ENCODE results near the gene C22orf39. TPM values are rescaled to one million over a fixed set of nuclear protein-coding genes. Genes with fewer than 3 reads are reported as not detected.

Gene C22orf39
- total RNA-seq, 1 experiment from 2014 or later: 26.5 TPM

GRCh38 chr22:19466848-19467752 lies 19.6 kb upstream of the C22orf39 start:
- POLR2A ChIA-PET: no interaction called here
- Mint-ChIP-seq H3K4me1 (no peaks in the 10 kb centered on the region), H3K27me3 (ENCODE audit: low read depth) (no peaks in the 10 kb centered on the region), H3K36me3 (peaks cover 63% of the 10 kb centered on the region), H3K4me3 (no peak overlapping the region), H3K9me3 (no peaks in the 10 kb centered on the region), H3K27ac (no peak overlapping the region)
- DNase-seq (ENCODE audit: low spot score) (no peak), ATAC-seq (no peak)
- CTCF ChIA-PET: no interaction called here
- TF ChIP-seq ZNF396 (CRISPR knock-in tag; IDR thresholded peaks at IDR 0.05; ENCODE audit: borderline replicate concordance) (no peak), FOXP1 (CRISPR knock-in tag; IDR thresholded peaks at IDR 0.05; ENCODE audit: borderline replicate concordance) (no peak), OVOL2 (CRISPR knock-in tag; IDR thresholded peaks at IDR 0.05; ENCODE audit: borderline replicate concordance) (no peak), E2F1 (CRISPR knock-in tag; IDR thresholded peaks at IDR 0.05) (no peak), NFE2L1 (CRISPR knock-in tag; IDR thresholded peaks at IDR 0.05) (no peak), ZNF232 (CRISPR knock-in tag; IDR thresholded peaks at IDR 0.05) (no peak), RELA (CRISPR knock-in tag; IDR thresholded peaks at IDR 0.05; ENCODE audit: borderline replicate concordance) (no peak), FOXK1 (CRISPR knock-in tag; IDR thresholded peaks at IDR 0.05) (no peak), GTF2I (CRISPR knock-in tag; conservative IDR thresholded peaks at IDR 0.05) (no peak), SOX15 (CRISPR knock-in tag; IDR thresholded peaks at IDR 0.05) (no peak), AFF4 (CRISPR knock-in tag; IDR thresholded peaks at IDR 0.05; ENCODE audit: borderline replicate concordance) (no peak), ATF3 (CRISPR knock-in tag; conservative IDR thresholded peaks at IDR 0.05) (no peak), TP53 (CRISPR knock-in tag; IDR thresholded peaks at IDR 0.05) (no peak), SP1 (CRISPR knock-in tag; conservative IDR thresholded peaks at IDR 0.05) (no peak), STAT6 (CRISPR knock-in tag; conservative IDR thresholded peaks at IDR 0.05; ENCODE audit: low read depth) (no peak), NFYB (CRISPR knock-in tag; conservative IDR thresholded peaks at IDR 0.05; ENCODE audit: low read depth) (no peak), NFATC4 (CRISPR knock-in tag; IDR thresholded peaks at IDR 0.05) (no peak)
- TF ChIP-seq, protein P1, sequence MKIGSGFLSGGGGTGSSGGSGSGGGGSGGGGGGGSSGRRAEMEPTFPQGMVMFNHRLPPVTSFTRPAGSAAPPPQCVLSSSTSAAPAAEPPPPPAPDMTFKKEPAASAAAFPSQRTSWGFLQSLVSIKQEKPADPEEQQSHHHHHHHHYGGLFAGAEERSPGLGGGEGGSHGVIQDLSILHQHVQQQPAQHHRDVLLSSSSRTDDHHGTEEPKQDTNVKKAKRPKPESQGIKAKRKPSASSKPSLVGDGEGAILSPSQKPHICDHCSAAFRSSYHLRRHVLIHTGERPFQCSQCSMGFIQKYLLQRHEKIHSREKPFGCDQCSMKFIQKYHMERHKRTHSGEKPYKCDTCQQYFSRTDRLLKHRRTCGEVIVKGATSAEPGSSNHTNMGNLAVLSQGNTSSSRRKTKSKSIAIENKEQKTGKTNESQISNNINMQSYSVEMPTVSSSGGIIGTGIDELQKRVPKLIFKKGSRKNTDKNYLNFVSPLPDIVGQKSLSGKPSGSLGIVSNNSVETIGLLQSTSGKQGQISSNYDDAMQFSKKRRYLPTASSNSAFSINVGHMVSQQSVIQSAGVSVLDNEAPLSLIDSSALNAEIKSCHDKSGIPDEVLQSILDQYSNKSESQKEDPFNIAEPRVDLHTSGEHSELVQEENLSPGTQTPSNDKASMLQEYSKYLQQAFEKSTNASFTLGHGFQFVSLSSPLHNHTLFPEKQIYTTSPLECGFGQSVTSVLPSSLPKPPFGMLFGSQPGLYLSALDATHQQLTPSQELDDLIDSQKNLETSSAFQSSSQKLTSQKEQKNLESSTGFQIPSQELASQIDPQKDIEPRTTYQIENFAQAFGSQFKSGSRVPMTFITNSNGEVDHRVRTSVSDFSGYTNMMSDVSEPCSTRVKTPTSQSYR (CRISPR knock-in tag; IDR thresholded peaks at IDR 0.05): no peak
- TF ChIP-seq, protein P2, sequence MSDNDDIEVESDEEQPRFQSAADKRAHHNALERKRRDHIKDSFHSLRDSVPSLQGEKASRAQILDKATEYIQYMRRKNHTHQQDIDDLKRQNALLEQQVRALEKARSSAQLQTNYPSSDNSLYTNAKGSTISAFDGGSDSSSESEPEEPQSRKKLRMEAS (CRISPR knock-in tag; IDR thresholded peaks at IDR 0.05): no peak
